Fibroblast of villous mesenchyme (primary cell): ENCODE measurements around the gene FLG2. TPM values are rescaled to one million over a fixed set of nuclear protein-coding genes. Genes with fewer than 3 reads are reported as not detected.

Source experiments
- DNase-seq: peaks from one replicate; pipeline ENCODE4 v3.0.0-alpha.2; 2010; ENCODE audit warnings: low read depth
- H3K4me3 ChIP-seq: 2 replicates; pipeline ENCODE4 v1.5.1; 2011; ENCODE audit warnings: low read depth, mild to moderate bottlenecking, low read length
- CTCF ChIP-seq: IDR thresholded peaks from 2 replicates; pipeline ENCODE4 v1.5.1; 2012; ENCODE audit warnings: low read depth, mild to moderate bottlenecking, low read length; ENCODE audit not compliant: insufficient read depth
- total RNA-seq: library from RNA; depleted of rRNA; stranded (reverse); fragments of >200 nt; gene quantifications from 2 replicates; pipeline ENCODE4 v1.2.3, GENCODE V29; 2012

FLG2 gene
- total RNA-seq, result not detected in 2 replicates

DNA sequence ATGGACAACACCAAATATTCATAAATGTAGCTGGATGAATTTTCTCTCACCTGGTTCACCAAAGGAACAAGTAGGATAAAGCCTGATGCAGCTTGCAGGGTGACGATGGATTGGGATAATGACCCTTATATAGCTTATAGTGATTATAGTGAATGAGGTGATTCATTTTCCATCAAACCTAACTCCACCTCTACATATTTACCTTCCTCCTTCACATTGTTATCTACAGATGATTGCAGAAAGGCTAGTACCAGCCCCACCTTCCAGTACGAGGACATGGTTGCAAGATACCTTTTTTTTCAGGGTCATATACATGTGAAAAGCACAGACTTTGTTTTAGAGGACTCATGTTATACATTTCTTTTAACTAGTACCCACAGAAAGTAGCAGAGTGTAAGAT is at the start of gene FLG2:
TSS of gene FLG2 (minus strand) at position 101 of the 400 bp plus-strand sequence. CDS start 1,122 bp downstream, outside the sequence.
- DNase-seq, result no peak
- TF ChIP-seq CTCF, result no peak
- H3K4me3 ChIP-seq, result no peak within 1 kb of the TSS

- no peak overlapping the region for H3K4me3 ChIP-seq
- TF ChIP-seq CTCF, result no peak
- no peak for DNase-seq
These were observed 48.9 kb upstream of the FLG2 start for GRCh38 chr1:152408664-152409063.

GRCh38 chr1:152398812-152399698 is 39.2 kb upstream of the FLG2 start:
- peak; percentile 12 for TF ChIP-seq CTCF
- DNase-seq, result no peak
- H3K4me3 ChIP-seq, result no peak overlapping the region

DNA sequence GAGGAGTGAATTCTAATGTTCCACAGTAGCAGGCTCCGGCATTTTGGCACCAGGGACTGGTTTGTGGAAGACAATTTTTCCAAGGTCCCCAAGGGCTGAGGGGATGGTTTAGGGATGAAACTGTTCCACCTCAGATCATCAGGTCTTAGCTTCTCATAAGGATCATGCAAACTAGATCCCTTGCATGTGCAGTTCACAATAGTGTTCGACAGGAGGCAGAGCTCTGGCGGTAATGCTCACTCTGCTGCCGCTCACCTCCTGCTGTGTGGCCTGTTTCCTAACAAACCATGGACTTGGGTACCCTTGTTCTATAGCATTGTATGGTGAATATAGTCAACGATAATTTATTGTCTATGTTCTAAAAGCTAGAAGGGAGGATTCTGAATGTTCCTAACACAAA is 37.7 kb upstream of the FLG2 start:
- no peak for DNase-seq
- H3K4me3 ChIP-seq, result no peak overlapping the region
- TF ChIP-seq CTCF, result no peak

GRCh38 chr1:152394151-152394550 is 34.3 kb upstream of the FLG2 start:
- no peak overlapping the region for H3K4me3 ChIP-seq
- no peak for TF ChIP-seq CTCF
- DNase-seq, result no peak

- DNase-seq, result no peak
- no peak for TF ChIP-seq CTCF
- no peak overlapping the region for H3K4me3 ChIP-seq
These were observed 33.1 kb upstream of the FLG2 start for GRCh38 chr1:152392909-152393308.
